HG03521 (cell line): Measurements from ENCODE around the gene PIANP.
"Not testable (repeated sequence)": the region's sequence is repeated elsewhere in the genome, so short reads cannot be mapped to it uniquely, and the experiment has no call there.

Experiments
- ATAC-seq: cut with Tn5 transposase; IDR thresholded peaks from one replicate; pipeline ENCODE4 v1.9.1; 2021; ENCODE audit warnings: mild to moderate bottlenecking, moderate library complexity; ENCODE audit not compliant: unreplicated experiment

Gene PIANP, protein sequence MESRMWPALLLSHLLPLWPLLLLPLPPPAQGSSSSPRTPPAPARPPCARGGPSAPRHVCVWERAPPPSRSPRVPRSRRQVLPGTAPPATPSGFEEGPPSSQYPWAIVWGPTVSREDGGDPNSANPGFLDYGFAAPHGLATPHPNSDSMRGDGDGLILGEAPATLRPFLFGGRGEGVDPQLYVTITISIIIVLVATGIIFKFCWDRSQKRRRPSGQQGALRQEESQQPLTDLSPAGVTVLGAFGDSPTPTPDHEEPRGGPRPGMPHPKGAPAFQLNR

DNA sequence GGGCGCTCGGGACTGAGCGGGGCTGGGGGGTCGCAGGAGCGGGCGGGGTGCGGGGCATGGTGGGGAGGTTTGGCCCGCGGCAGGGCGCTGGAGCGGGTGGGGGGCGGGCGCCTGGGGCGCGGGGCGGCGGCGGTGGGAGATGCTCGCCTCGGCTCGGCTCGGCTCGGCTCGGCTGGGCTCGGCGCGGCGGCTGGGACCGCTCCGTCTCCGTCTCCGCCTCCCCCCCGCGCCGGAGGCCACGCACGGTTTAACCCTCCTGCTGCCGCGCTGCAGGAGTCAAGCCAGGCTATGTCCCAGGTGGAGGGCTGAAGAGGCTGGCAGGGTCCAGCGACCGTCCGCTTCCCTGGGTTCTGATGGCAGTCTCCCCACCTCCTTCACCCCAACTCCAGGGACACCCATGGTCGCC, at the start of gene PIANP:
TSS of gene PIANP (minus strand) at position 170 of the 406 bp plus-strand sequence. CDS start 2,754 bp downstream, outside the sequence.
- ATAC-seq = no peak

- no peak for ATAC-seq
Measured at GRCh38 chr12:6748761-6749160, 48.1 kb upstream of the PIANP start.

DNA sequence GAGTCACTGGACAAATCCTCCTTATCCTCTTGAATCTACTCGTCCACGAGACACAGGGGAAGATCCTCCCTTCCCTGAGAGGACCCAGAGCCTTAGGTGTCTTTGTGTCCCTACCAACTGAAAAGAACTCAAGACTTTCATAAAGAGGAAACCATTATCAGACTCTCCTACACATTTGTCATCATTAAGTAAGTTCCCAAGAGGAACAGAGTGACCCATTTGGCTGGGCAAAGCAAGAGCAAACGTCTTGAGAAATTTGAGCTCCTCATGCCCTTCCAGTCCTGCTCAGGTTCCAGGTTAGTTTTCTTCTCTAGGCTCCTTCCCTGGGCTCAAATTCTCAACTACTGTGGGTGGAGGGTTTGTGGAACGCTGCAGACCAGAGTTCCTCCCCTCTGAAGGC, 46.6 kb upstream of the PIANP start:
- no peak for ATAC-seq

DNA sequence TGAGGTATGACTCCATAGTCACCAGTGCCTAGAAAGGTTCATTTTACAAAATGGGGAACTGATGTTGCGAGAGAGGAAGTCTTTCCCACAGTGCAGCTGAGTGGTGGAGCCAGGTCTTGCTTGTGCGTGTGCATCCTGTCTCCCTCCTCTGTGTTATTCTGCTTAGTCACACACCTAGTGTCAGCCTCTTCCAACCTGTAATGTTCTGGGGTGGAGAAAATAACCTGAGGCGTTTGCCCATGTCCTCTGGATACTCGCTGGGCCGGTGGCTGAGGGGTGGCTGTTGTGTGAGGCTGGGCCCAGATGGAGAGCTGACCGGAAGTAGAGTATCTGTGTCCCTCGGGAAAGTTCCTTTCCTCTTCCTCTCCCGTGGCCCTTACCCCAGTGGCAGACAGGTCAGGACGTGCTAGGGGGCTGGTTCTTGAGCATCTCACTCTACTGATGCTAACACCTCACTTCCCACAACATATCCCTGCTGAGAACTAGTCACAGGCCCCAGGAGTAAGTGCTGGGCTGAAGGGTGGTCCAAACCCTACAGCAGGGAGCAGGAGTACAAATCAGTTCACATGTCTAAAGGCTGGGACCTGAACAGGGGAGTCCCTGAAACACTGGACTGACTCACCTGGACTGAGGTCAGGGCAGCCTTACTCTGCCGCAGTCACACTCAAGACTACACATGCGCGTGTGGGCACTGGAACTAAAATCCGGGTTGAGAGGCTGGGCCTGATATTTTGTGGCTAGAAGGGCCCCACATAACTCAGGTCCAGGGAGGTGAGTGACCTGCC, 45.3 kb upstream of the PIANP start:
- ATAC-seq = no peak

DNA sequence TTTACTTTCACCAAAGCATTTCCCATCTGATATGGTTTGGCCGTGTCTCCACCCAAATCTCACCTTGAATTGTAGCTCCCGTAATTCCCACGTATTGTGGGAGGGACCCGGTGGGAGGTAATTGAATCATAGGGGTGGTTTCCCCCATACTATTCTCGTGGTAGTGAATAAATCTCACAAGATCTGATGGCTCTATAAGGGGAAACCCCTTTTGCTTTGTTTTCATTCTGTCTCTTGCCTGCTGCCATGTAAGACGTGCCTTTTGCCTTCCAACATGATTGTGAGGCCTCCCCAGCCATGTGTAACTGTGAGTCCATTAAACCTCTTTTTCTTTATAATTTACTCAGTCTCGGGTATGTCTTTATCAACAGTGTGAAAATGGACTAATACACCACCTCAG, 42.7 kb upstream of the PIANP start:
- ATAC-seq = not testable (repeated sequence)

DNA sequence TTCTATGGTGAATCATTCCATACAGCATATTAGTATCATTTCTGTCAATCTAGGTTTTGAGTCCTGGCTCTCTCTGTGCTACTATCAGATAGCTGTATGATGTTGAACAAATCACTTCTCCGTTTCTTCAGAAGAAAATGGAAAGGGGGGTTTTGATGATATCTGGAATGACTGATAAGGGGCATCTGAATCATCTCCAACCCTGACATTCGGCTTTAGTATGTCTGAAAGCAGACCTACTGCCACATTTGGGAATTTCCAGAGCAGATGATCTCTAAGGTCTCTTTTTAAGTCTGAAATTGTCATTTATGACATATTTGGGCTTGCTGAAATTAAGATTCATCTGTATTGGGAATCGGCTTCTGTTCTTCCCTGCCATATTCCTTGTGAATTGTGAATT, 42.2 kb upstream of the PIANP start:
- no peak for ATAC-seq

- ATAC-seq = not testable (repeated sequence)
Measured at GRCh38 chr12:6742080-6742479, 41.5 kb upstream of the PIANP start.

DNA sequence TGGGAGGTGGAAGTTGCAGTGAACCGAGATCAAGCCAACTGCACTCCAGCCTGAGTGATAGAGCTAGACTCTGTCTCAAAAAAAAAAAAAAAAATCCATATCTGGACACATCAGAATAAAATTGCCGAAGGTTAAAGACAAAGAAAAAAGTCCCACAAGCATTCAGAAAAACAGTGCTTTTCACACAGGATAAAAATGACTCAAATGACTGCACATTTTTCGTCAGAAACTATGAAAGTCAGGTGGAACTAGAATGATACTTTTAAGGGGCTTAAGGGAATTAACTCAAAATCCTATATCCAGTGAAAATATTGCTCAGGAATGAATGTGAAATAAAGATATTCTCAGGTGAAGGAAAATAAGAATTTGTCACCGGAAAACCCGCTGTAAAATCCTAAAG, 36.1 kb upstream of the PIANP start:
- no peak for ATAC-seq

GRCh38 chr12:6735448-6736191, 35.0 kb upstream of the PIANP start:
- ATAC-seq = no peak

DNA sequence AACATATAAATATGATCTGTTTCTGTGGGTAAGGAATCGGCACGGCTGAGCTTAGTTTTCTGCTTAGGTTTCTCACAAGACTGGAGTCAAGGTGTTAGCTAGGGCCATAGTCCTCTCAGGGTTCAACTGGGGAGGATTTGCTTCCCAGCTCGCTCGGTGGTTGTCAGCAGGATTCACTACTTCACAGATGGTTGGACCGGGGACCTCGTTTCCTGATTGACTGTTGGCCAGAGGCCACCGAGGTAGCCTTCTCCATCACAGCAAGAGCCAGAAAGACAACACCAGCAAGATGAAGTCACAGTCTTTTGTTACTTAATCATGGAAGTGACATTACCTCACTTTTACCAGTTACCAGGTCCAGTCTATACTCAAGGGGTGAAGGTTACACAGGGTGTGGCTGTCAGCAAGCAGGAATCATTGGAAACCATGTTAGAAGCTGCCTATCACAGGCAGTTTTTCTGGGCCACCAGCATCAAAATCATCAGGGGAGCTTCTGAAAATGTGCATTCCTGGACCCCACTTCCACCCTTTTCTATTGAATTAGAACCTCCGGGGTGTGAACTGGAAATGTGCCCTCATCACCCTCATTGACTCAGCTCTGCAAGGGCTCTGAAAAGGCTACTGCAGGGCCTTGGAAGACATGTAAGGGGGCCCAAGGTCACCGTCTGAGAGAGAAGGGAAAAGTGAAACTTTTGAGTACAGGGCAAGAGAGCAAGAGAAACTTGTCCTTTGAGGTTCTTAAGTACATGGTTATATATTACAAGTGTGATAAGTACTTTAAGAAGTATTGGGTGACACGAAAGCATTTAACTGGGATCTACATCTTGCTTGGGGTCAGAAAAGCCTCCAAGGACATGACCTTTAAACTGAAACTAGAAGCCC, 34.1 kb upstream of the PIANP start:
- ATAC-seq = no peak

- ATAC-seq = no peak
Measured at GRCh38 chr12:6730169-6730568, 29.6 kb upstream of the PIANP start.

DNA sequence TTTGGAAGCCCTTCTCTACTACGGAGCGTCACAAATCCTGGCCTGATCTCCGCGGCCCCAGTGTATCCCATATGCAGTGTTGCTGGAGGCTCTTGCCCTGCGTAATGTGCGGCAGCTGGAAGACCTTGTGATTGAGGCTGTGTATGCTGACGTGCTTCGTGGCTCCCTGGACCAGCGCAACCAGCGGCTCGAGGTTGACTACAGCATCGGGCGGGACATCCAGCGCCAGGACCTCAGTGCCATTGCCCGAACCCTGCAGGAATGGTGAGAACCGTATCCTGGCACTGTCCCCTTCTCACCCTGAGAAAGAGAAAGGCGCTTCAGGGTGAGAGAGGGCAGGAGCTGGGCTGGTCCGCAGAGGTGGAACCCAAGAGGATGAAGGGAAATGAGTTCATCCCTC, 28.6 kb upstream of the PIANP start:
- no peak for ATAC-seq

- no peak for ATAC-seq
Measured at GRCh38 chr12:6725350-6725749, 24.7 kb upstream of the PIANP start.

DNA sequence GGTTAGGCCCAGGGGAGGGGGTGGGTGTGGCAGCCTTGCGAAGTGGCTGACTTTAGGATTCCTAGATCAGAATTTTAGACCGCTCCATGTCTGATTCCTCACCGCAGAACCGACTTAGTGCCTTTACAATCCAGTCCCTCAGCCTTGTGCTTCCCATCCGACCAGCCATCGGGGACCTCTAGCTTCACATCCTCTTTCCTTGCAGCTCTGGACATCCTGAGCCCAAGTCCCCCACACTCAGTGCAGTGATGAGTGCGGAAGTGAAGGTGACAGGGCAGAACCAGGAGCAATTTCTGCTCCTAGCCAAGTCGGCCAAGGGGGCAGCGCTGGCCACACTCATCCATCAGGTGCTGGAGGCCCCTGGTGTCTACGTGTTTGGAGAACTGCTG, 23.8 kb upstream of the PIANP start:
- ATAC-seq = peak; percentile 15

- ATAC-seq = peak; percentile 96
Measured at GRCh38 chr12:6723607-6724408, 23.2 kb upstream of the PIANP start, which contains the start of gene COPS7A. TSS of gene COPS7A (plus strand) at chr12:6724046. CDS start at chr12:6724657, 611 bp downstream.

DNA sequence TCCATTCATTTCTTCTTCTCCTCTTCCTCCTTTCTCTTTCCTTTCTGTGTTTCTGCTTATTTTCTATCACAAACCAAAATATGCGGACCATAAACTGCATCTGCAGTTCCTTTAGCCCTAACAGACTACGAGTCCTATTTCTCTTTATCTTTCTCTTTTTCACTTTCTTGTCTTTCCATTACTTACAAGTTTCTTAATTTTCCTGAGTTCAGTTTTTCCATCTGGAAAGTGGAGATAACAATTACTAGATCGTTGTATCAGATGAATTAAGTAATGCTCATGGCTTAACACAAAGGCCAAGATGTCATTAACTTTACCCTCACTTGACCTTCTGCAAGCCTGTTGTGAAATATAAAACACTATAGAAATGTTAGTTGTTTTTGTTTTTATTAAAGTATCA, 22.2 kb upstream of the PIANP start:
- ATAC-seq = no peak

DNA sequence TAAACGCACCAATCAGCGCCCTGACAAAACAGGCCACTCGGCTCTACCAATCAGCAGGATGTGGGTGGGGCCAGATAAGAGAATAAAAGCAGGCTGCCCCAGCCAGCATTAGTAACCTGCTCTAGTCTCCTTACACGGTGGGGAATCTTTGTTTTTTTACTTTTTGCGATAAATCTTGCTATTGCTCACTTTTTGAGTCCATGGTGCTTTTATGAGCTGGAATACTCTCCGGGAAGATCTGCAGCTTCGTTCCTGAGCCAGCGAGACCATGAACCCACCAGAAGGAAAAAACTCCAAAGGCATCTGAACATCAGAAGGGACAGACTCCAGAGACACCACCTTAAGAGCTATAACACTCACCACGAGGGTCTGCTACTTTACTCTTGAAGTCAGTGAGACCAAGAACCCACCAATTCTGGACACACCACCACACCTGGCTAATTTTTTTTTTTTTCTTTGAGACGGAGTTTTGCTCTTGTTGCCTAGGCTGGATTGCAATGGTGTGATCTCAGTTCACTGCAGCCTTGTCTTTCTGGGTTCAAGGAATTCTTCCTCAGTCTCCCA, 16.3 kb upstream of the PIANP start:
- no peak for ATAC-seq

DNA sequence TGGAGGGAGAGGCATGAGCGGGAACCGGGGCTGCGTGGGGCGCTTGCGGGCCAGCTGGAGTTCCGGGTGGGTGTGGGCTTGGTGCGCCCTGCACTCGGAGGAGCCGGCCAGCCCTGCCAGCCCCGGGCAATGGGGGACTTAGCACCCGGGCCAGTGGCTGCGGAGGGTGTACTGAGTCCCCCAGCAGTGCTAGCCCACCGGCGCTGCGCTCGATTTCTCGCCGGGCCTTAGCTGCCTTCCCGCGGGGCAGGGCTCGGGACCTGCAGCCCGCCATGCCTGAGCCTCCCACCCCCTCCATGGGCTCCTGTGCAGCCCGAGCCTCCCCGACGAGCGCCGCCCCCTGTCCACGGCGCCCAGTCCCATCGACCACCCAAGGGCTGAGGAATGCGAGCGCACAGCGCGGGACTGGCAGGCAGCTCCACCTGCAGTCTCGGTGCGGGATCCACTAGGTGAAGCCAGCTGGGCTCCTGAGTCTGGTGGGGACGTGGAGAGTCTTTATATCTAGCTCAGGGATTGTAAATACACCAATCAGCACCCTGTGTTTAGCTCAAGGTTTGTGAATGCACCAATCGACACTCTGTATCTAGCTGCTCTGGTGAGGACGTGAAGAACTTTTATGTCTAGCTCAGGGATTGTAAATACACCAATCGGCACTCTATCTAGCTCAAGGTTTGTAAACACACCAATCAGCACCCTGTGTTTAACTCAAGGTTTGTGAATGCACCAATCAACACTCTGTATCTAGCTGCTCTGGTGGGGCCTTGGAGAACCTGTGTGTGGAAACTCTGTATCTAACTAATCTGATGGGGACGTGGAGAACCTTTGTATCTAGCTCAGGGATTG, 15.6 kb upstream of the PIANP start:
- ATAC-seq = not testable (repeated sequence)
